HepG2 (cell line): ENCODE measurements around the gene DUSP12. TPM values are rescaled to one million over a fixed set of nuclear protein-coding genes. Genes with fewer than 3 reads are reported as not detected.

Source experiments
- ASH2L ChIP-seq: fragments of 300-600, 200-600 bp; sonication (generic); IDR thresholded peaks from 2 replicates; pipeline ENCODE4 v1.7.0; 2017; ENCODE audit warnings: low read depth, mild to moderate bottlenecking, moderate library complexity, mixed read lengths, low read length; ENCODE audit not compliant: insufficient read length
- CEBPG ChIP-seq: IDR thresholded peaks from 2 replicates; pipeline ENCODE4 v1.6.1; 2016
- ESRRA ChIP-seq: sonication (generic); formaldehyde crosslinking; IDR thresholded peaks from 2 replicates; pipeline ENCODE4 v1.5.1; 2020; ENCODE audit warnings: mild to moderate bottlenecking, low read depth, missing genetic modification reagents
- ETV6 ChIP-seq: sonication (generic); formaldehyde crosslinking; conservative IDR thresholded peaks from 2 replicates; pipeline ENCODE4 v1.4.0; 2020; ENCODE audit warnings: missing genetic modification reagents
- HCFC1 ChIP-seq: fragments of 150-350 bp; IDR thresholded peaks from 2 replicates; pipeline ENCODE4 v1.6.1; 2014; ENCODE audit warnings: low read depth, low read length
- HNF1A ChIP-seq, 2 experiments: sonication (generic) in 1 of 2; formaldehyde crosslinking in 1 of 2; IDR thresholded peaks; 2 replicates each; pipeline versions ENCODE4 v1.4.0 to v1.6.1; 2016 to 2020; ENCODE audit warnings: borderline replicate concordance in 1 of 2, low read depth in 1 of 2, mild to moderate bottlenecking in 1 of 2, missing genetic modification reagents in 1 of 2
- MXD3 ChIP-seq: IDR thresholded peaks from 2 replicates; pipeline ENCODE4 v1.6.1; 2016; ENCODE audit warnings: mild to moderate bottlenecking, missing biosample characterization, missing genetic modification reagents
- SSRP1 ChIP-seq: IDR thresholded peaks from 2 replicates; pipeline ENCODE4 v1.6.1; 2016; ENCODE audit warnings: control low read depth
- XRCC5 ChIP-seq: fragments of 200-400 bp; formaldehyde crosslinking; optimal IDR thresholded peaks from 2 replicates; pipeline ENCODE3; 2017; ENCODE audit warnings: mild to moderate bottlenecking, low read length
- ZMYM4 ChIP-seq: sonication (generic); formaldehyde crosslinking; IDR thresholded peaks from 2 replicates; pipeline ENCODE4 v1.8.1; 2023; ENCODE audit warnings: mild to moderate bottlenecking, missing genetic modification reagents
- ZNF230 ChIP-seq: sonication (generic); formaldehyde crosslinking; IDR thresholded peaks from 2 replicates; pipeline ENCODE4 v1.4.0; 2020; ENCODE audit warnings: mild to moderate bottlenecking, missing genetic modification reagents
- ZNF563 ChIP-seq: sonication (generic); formaldehyde crosslinking; IDR thresholded peaks from 2 replicates; pipeline ENCODE4 v1.8.0; 2022; ENCODE audit warnings: mild to moderate bottlenecking, moderate library complexity, missing genetic modification reagents
- ZNF615 ChIP-seq: sonication (generic); formaldehyde crosslinking; IDR thresholded peaks from 2 replicates; pipeline ENCODE4 v1.5.0; 2020; ENCODE audit warnings: mild to moderate bottlenecking, missing genetic modification reagents, borderline replicate concordance
- ZNF687 ChIP-seq: sonication (generic); formaldehyde crosslinking; IDR thresholded peaks from 2 replicates; pipeline ENCODE4 v1.5.1; 2020; ENCODE audit warnings: mild to moderate bottlenecking, missing genetic modification reagents, moderate library complexity
- ZUFSP ChIP-seq: sonication (generic); formaldehyde crosslinking; IDR thresholded peaks from 2 replicates; pipeline ENCODE4 v1.9.0; 2021; ENCODE audit warnings: missing genetic modification reagents, mild to moderate bottlenecking, borderline replicate concordance
- polyA plus RNA-seq, 8 experiments: library from polyadenylated mRNA; depleted of rRNA in 3 of 8; stranded (reverse) in 7 of 8; unstranded in 1 of 8; fragments of >200 nt; fragmentation: Illumina TruSeq in 4 of 8; extraction: Trizol in 4 of 8; gene quantifications; 2 replicates each; pipeline versions ENCODE4 v1.2.1 to v1.2.3, GENCODE V29; 2011 to 2016; ENCODE audit warnings: low read depth in 4 of 8, missing spikeins in 1 of 8, mixed read lengths in 1 of 8; ENCODE audit not compliant: insufficient read depth in 1 of 8
- total RNA-seq, 5 experiments: library from RNA; depleted of rRNA; stranded (reverse); fragments of >200 nt; fragmentation: Illumina TruSeq; extraction: Trizol; gene quantifications; 2 replicates each; pipeline ENCODE4 v1.2.3, GENCODE V29; 2016; ENCODE audit warnings: low read depth in 1 of 5

The DUSP12 gene
- total and polyA plus RNA-seq, 2 of the 13 experiments (the other 11 are each of a cell fraction or from before 2014, with no cell fraction given), result 36.7 to 37.1 TPM

GRCh38 chr1:161766102-161766981, 16.8 kb downstream of the DUSP12 start, which contains the start of gene ATF6 (continued):
- TF ChIP-seq MXD3 (CRISPR knock-in tag) (0 out of 2 replicates have a peak, but pooled peaks have one; percentile 52), ZUFSP (CRISPR knock-in tag) (no peak), ZNF615 (CRISPR knock-in tag) (no peak), HNF1A (IDR thresholded peaks at IDR 0.05; ENCODE audit: low read depth) (peak; percentile 63; the same call in 1 of the 2 replicates), HNF1A (CRISPR knock-in tag; IDR thresholded peaks at IDR 0.05; ENCODE audit: borderline replicate concordance) (peak; percentile 67; the same call in 1 of the 2 replicates), ZNF563 (CRISPR knock-in tag) (no peak), XRCC5 (peak; percentile 93), ZMYM4 (peak; percentile 92), CEBPG (CRISPR knock-in tag) (peak; percentile 60), ZNF230 (CRISPR knock-in tag) (0 out of 2 replicates have a peak, but pooled peaks have one; percentile 80), ASH2L (peak; percentile 94), HCFC1 (peak; percentile 56; the same call in 1 of the 2 replicates), ETV6 (no peak), ESRRA (no peak), ZNF687 (peak; percentile 60), SSRP1 (CRISPR knock-in tag) (peak; percentile 45; the same call in 1 of the 2 replicates)
